Neural cell (in vitro differentiated cells): ENCODE data around the gene PCDHA7. TPM values are rescaled to one million over a fixed set of nuclear protein-coding genes. Genes with fewer than 3 reads are reported as not detected.
"Not testable (repeated sequence)": the region's sequence is repeated elsewhere in the genome, so short reads cannot be mapped to it uniquely, and the experiment has no call there.

ENCODE experiments used
- H2AFZ ChIP-seq: fragments of 200-600, 300-800 bp; sonication (generic), shearing (Covaris generic); 2 replicates; pipeline ENCODE4 v1.6.0; 2014; ENCODE audit warnings: low read depth, mild to moderate bottlenecking, antibody characterized with exemption, low read length, moderate library complexity
- H3F3A ChIP-seq: fragments of 200-600 bp; shearing (Covaris generic); 2 replicates; pipeline ENCODE4 v1.6.1; 2016; ENCODE audit warnings: mild to moderate bottlenecking, moderate library complexity, mixed read lengths, antibody characterized with exemption, low read length; ENCODE audit not compliant: insufficient read depth, poor library complexity, severe bottlenecking
- H3K27ac ChIP-seq: fragments of 200-600, 300-800 bp; sonication (generic), shearing (Covaris generic); 2 replicates; pipeline ENCODE4 v1.5.1; 2014; ENCODE audit warnings: mild to moderate bottlenecking, low read length, moderate library complexity
- H3K27me3 ChIP-seq: fragments of 300-800, 200-600 bp; sonication (generic), shearing (Covaris generic); 2 replicates; pipeline ENCODE4 v1.6.0; 2014; ENCODE audit warnings: mild to moderate bottlenecking, low read depth, low read length, moderate library complexity; ENCODE audit not compliant: insufficient read depth
- H3K36me3 ChIP-seq: fragments of 300-800, 200-600 bp; sonication (generic), shearing (Covaris generic); 2 replicates; pipeline ENCODE4 v1.5.1; 2014; ENCODE audit warnings: mild to moderate bottlenecking, antibody characterized with exemption, low read length, moderate library complexity; ENCODE audit not compliant: insufficient read depth
- H3K4me2 ChIP-seq: fragments of 300-800, 200-600 bp; sonication (generic), shearing (Covaris generic); 2 replicates; pipeline ENCODE4 v1.6.0; 2014; ENCODE audit warnings: mild to moderate bottlenecking, low read length
- H3K4me3 ChIP-seq: fragments of 300-800, 200-600 bp; sonication (generic), shearing (Covaris generic); 2 replicates; pipeline ENCODE4 v1.5.1; 2014; ENCODE audit warnings: mild to moderate bottlenecking, low read length, moderate library complexity
- H3K79me2 ChIP-seq: fragments of 200-600 bp; shearing (Covaris generic); replicated peaks from 2 replicates; pipeline ENCODE4 v1.6.0; 2014; ENCODE audit warnings: mild to moderate bottlenecking, low read length, moderate library complexity; ENCODE audit not compliant: insufficient read depth
- H3K9ac ChIP-seq: fragments of 300-800, 200-600 bp; sonication (generic), shearing (Covaris generic); 2 replicates; pipeline ENCODE4 v1.6.1; 2016; ENCODE audit warnings: mild to moderate bottlenecking, low read length, mixed read lengths
- H3K9me2 ChIP-seq: fragments of 200-600 bp; shearing (Covaris generic); 2 replicates; pipeline ENCODE4 v1.6.1; 2016; ENCODE audit warnings: mild to moderate bottlenecking, low read length, mixed read lengths; ENCODE audit not compliant: insufficient read depth
- H3K9me3 ChIP-seq: fragments of 200-600, 300-800 bp; sonication (generic), shearing (Covaris generic); 2 replicates; pipeline ENCODE4 v1.6.1; 2016; ENCODE audit warnings: mild to moderate bottlenecking, mixed run types, low read length, moderate library complexity, mixed read lengths
- H4K20me1 ChIP-seq: fragments of 200-600 bp; shearing (Covaris generic); 2 replicates; pipeline ENCODE4 v1.6.1; 2016; ENCODE audit warnings: mild to moderate bottlenecking, mixed run types; ENCODE audit not compliant: insufficient read depth
- EP300 ChIP-seq: fragments of 450-650 bp; conservative IDR thresholded peaks from 2 replicates; pipeline ENCODE4 v1.6.1; 2014; ENCODE audit warnings: antibody characterized with exemption, mild to moderate bottlenecking, moderate library complexity; ENCODE audit not compliant: poor library complexity, severe bottlenecking
- EZH2 ChIP-seq: fragments of 200-600, 300-800 bp; shearing (Covaris generic), sonication (generic); IDR thresholded peaks from 2 replicates; pipeline ENCODE4 v1.6.1; 2014; ENCODE audit warnings: antibody characterized with exemption, low read length, borderline replicate concordance, mild to moderate bottlenecking; ENCODE audit not compliant: insufficient read depth, poor library complexity, severe bottlenecking
- MXI1 ChIP-seq: fragments of 450-650 bp; conservative IDR thresholded peaks from 2 replicates; pipeline ENCODE4 v1.6.1; 2014; ENCODE audit warnings: antibody characterized with exemption, mild to moderate bottlenecking; ENCODE audit not compliant: poor library complexity, severe bottlenecking
- POLR2AphosphoS5 ChIP-seq: IDR thresholded peaks from 2 replicates; pipeline ENCODE4 v1.6.1; 2012
- RAD21 ChIP-seq: fragments of 450-650 bp; conservative IDR thresholded peaks from 2 replicates; pipeline ENCODE4 v1.6.1; 2014; ENCODE audit warnings: antibody characterized with exemption, mild to moderate bottlenecking, moderate library complexity
- REST ChIP-seq: IDR thresholded peaks from 2 replicates; pipeline ENCODE4 v1.6.1; 2012; ENCODE audit warnings: borderline replicate concordance
- SMC3 ChIP-seq: fragments of 450-650 bp; conservative IDR thresholded peaks from 2 replicates; pipeline ENCODE4 v1.6.1; 2014; ENCODE audit warnings: antibody characterized with exemption, mild to moderate bottlenecking, moderate library complexity; ENCODE audit not compliant: poor library complexity
- TAF1 ChIP-seq: IDR thresholded peaks from 2 replicates; pipeline ENCODE4 v1.6.1; 2012; ENCODE audit warnings: low read depth
- polyA plus RNA-seq: library from polyadenylated mRNA; depleted of rRNA; stranded (reverse); fragments of >200 nt; gene quantifications from 2 replicates; pipeline ENCODE4 v1.2.3, GENCODE V29; 2014
- TF ChIP-seq, protein P1 (sequence below): fragments of 450-650 bp; IDR thresholded peaks from 2 replicates; pipeline ENCODE4 v1.5.1; 2014; ENCODE audit warnings: antibody characterized with exemption, mild to moderate bottlenecking, moderate library complexity; ENCODE audit not compliant: poor library complexity, severe bottlenecking

The PCDHA7 gene
- polyA plus RNA-seq, 1 donor from 2014 or later: 2.9 TPM

DNA sequence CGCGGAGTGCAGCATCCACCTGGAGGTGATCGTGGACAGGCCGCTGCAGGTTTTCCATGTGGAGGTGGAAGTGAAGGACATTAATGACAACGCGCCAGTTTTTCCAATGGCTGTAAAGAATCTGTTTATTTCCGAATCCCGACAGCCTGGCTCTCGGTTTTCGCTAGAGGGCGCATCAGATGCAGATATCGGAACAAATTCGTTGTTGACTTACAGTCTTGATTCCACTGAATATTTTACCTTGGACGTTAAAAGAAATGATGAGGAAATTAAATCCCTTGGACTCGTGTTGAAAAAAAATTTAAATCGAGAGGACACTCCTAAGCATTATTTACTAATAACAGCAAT, 32.6 kb upstream of the PCDHA7 start:
- Histone ChIP-seq H3K79me2 (peaks cover 24% of the 10 kb centered on the region), H3K27me3 (no peaks in the 10 kb centered on the region), H3K9me2 (no peaks in the 10 kb centered on the region), H3K27ac (no peak overlapping the region), H3K9ac (no peak overlapping the region), H3F3A (no peaks in the 10 kb centered on the region), H3K4me3 (no peak overlapping the region), H4K20me1 (no peaks in the 10 kb centered on the region), H2AFZ (no peak overlapping the region), H3K4me2 (no peak overlapping the region), H3K36me3 (peaks cover 30% of the 10 kb centered on the region), H3K9me3 (peaks cover 49% of the 10 kb centered on the region)
- TF ChIP-seq RAD21 (no peak), SMC3 (no peak), EZH2 (no peak), POLR2AphosphoS5 (no peak)

GRCh38 chr5:140802381-140802780, 31.7 kb upstream of the PCDHA7 start:
- not testable (repeated sequence) for H3F3A ChIP-seq, H3K9ac ChIP-seq, H3K27ac ChIP-seq, H3K4me2 ChIP-seq, H3K4me3 ChIP-seq, H2AFZ ChIP-seq, H3K9me2 ChIP-seq, H4K20me1 ChIP-seq, H3K27me3 ChIP-seq
- H3K36me3 ChIP-seq: peaks cover 23% of the 10 kb centered on the region
- peaks cover 40% of the 10 kb centered on the region for H3K9me3 ChIP-seq
- peaks cover 22% of the 10 kb centered on the region for H3K79me2 ChIP-seq

DNA sequence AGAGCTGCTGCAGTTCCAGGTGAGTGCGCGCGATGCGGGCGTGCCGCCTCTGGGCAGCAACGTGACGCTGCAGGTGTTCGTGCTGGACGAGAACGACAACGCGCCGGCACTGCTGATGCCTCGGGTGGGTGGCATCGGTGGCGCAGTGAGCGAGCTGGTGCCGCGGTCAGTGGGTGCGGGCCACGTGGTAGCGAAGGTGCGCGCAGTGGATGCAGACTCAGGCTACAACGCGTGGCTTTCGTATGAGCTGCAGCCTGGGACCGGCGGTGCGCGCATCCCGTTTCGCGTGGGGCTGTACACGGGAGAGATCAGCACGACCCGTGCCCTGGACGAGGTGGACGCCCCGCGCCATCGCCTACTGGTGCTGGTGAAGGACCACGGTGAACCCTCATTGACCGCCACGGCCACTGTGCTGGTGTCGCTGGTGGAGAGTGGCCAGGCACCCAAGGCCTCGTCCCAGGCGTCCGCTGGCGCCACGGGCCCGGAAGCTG, 31.2 kb upstream of the PCDHA7 start:
- TF ChIP-seq POLR2AphosphoS5: no peak
- no peak for TF ChIP-seq EP300
- TF ChIP-seq MXI1: no peak
- TF ChIP-seq RAD21: no peak
- no peak for TF ChIP-seq REST
- no peak for TF ChIP-seq TAF1
- TF ChIP-seq SMC3: no peak
- TF ChIP-seq, protein P1, sequence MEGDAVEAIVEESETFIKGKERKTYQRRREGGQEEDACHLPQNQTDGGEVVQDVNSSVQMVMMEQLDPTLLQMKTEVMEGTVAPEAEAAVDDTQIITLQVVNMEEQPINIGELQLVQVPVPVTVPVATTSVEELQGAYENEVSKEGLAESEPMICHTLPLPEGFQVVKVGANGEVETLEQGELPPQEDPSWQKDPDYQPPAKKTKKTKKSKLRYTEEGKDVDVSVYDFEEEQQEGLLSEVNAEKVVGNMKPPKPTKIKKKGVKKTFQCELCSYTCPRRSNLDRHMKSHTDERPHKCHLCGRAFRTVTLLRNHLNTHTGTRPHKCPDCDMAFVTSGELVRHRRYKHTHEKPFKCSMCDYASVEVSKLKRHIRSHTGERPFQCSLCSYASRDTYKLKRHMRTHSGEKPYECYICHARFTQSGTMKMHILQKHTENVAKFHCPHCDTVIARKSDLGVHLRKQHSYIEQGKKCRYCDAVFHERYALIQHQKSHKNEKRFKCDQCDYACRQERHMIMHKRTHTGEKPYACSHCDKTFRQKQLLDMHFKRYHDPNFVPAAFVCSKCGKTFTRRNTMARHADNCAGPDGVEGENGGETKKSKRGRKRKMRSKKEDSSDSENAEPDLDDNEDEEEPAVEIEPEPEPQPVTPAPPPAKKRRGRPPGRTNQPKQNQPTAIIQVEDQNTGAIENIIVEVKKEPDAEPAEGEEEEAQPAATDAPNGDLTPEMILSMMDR: no peak
- TF ChIP-seq EZH2: no peak
- Histone ChIP-seq H3K36me3 (peaks cover 23% of the 10 kb centered on the region), H3K79me2 (peaks cover 21% of the 10 kb centered on the region), H3K4me3 (peak overlapping the region; percentile 4), H3K9me2 (no peaks in the 10 kb centered on the region), H3F3A (no peaks in the 10 kb centered on the region), H3K4me2 (no peak overlapping the region), H3K27me3 (no peaks in the 10 kb centered on the region), H4K20me1 (no peaks in the 10 kb centered on the region), H2AFZ (no peak overlapping the region), H3K27ac (no peak overlapping the region), H3K9me3 (peaks cover 35% of the 10 kb centered on the region), H3K9ac (no peak overlapping the region)
